Skeletal muscle tissue (tissue), 4 donors: Measurements from ENCODE around the gene CCAR1. TPM values are rescaled to one million over a fixed set of nuclear protein-coding genes. Genes with fewer than 3 reads are reported as not detected.
"Not testable (repeated sequence)": the region's sequence is repeated elsewhere in the genome, so short reads cannot be mapped to it uniquely, and the experiment has no call there.

Experiments used
- H3K27ac ChIP-seq: one replicate; pipeline ENCODE4 v1.7.0; 2013; ENCODE audit warnings: mild to moderate bottlenecking, low read depth, low read length, inconsistent platforms
- H3K27me3 ChIP-seq, 3 donors: one replicate each; pipeline ENCODE4 v1.7.0; 2013; ENCODE audit warnings: low read length in 3 of 3; ENCODE audit not compliant: control insufficient read depth in 3 of 3, insufficient read depth in 3 of 3
- H3K36me3 ChIP-seq, 3 donors: one replicate each; pipeline ENCODE4 v1.7.0; 2013; ENCODE audit warnings: low read length in 3 of 3; ENCODE audit not compliant: control insufficient read depth in 3 of 3, insufficient read depth in 3 of 3
- H3K4me1 ChIP-seq, 3 donors: one replicate each; pipeline ENCODE4 v1.7.0; 2013; ENCODE audit warnings: low read length in 3 of 3, mild to moderate bottlenecking in 3 of 3; ENCODE audit not compliant: control insufficient read depth in 3 of 3, insufficient read depth in 3 of 3
- H3K4me3 ChIP-seq, 3 donors: one replicate each; pipeline ENCODE4 v1.7.0; 2013; ENCODE audit warnings: low read length in 3 of 3
- H3K9ac ChIP-seq, 3 donors: one replicate each; pipeline ENCODE4 v1.7.0; 2013; ENCODE audit warnings: low read length in 3 of 3, mild to moderate bottlenecking in 3 of 3, moderate library complexity in 2 of 3, low read depth in 1 of 3
- H3K9me3 ChIP-seq, 3 donors: one replicate each; pipeline ENCODE4 v1.7.0; 2013; ENCODE audit warnings: low read length in 3 of 3; ENCODE audit not compliant: control insufficient read depth in 3 of 3
- total RNA-seq: library from RNA; depleted of rRNA; stranded (reverse); fragments of >200 nt; gene quantifications from one replicate; pipeline ENCODE4 v1.2.3, GENCODE V29; 2014
- donor health status: Osteomylitis.

CCAR1 gene
- total RNA-seq, 1 donor from 2014 or later: 17.2 TPM

DNA sequence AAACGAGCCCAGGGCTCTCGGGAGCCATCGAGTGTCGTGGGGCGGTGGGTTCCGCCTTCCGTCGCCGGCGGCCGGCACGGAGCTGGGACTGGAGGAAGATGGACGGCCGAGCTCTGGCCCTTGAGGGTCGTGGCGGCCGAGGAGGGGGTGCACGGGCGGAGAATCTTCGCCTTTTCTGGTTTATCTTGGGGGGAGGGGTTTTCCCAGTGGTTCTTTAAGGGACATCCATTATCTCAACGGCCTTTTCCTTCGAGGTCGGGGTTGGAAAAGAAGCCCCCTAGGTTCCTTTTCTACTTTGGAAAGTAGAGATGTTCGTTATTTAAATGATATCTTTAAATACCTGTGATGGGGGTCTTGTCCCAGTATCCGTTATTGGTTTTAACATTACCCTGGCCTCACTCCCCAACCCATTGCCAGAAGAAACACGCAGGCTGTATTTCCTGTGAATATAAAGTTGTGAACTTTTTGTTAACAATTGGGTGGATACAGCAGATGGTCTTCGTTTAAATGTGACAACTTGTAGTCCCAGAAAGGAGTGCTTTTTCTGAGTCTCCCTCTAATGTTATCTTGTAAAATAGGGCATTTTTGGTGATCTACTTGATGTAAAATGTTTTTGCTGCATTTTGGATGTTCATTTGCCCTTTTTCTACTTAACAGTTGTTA is 765 bp downstream of the CCAR1 start:
- H3K36me3 ChIP-seq: peaks cover 14 to 18% (median 15%) of the 10 kb centered on the region in 3 donors

DNA sequence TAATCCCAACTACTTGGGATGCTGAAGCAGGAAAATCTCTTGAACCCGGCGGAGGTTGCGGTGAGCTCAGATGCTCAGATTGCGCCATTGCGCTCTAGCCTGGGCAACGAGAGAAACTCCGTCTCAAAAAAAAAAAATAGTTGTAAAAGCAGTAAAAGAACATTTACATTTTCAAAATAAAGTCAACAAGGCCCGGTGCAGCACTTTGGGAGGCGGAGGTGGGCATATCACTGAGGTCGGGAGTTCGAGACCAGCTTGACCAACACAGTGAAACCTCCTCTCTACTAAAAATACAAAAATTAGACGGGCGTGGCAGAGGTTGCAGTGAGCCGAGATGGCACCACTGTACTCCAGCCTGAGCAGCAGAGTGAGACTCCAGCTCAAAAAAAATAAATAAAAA is 4.0 kb downstream of the CCAR1 start:
- H3K36me3 ChIP-seq: peaks cover 16 to 28% (median 23%) of the 10 kb centered on the region in 3 donors
- no peak overlapping the region for H3K4me3 ChIP-seq
- H3K4me1 ChIP-seq: peaks cover 6 to 8% (median 8%) of the 10 kb centered on the region in 3 donors
- H3K27me3 ChIP-seq: no peaks in the 10 kb centered on the region
- H3K9ac ChIP-seq: no peak overlapping the region
- H3K27ac ChIP-seq: no peak overlapping the region
- H3K9me3 ChIP-seq: no peaks in the 10 kb centered on the region

More for the DNA sequence above, 765 bp downstream of the CCAR1 start:
- Histone ChIP-seq H3K4me1 (peaks cover 6 to 8% (median 8%) of the 10 kb centered on the region in 3 donors), H3K4me3 (peak overlapping the region; percentile 84 to 90 (median 89)), H3K27me3 (no peaks in the 10 kb centered on the region), H3K9me3 (no peaks in the 10 kb centered on the region), H3K9ac (peak overlapping the region; percentile 92 to 98 (median 95)), H3K27ac (peak overlapping the region; percentile 98)

DNA sequence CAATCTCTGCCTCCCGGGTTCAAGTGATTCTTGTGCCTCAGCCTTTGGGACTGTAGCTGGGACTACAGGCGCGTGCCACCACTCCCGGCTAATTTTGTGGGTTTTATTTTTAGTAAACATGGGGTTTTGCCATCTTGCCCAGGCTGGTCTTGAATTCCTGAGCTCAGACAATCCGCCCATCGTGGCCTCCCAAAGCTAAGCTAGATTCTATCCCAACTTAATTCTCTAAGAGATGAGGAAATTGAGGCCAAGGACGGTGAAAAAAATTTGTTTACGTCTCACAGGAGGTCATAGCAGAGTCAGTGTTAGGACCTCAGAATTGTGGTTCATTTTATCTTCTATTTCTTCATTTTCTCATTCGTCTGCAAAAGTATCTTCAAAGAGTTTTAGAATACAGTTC is 6.1 kb downstream of the CCAR1 start:
- no peak overlapping the region for H3K9ac ChIP-seq
- H3K4me1 ChIP-seq: peaks cover 5 to 6% (median 6%) of the 10 kb centered on the region in 3 donors
- H3K9me3 ChIP-seq: no peaks in the 10 kb centered on the region
- no peak overlapping the region for H3K4me3 ChIP-seq
- peaks cover 26 to 41% (median 36%) of the 10 kb centered on the region in 3 donors for H3K36me3 ChIP-seq
- no peaks in the 10 kb centered on the region for H3K27me3 ChIP-seq
- no peak overlapping the region for H3K27ac ChIP-seq

DNA sequence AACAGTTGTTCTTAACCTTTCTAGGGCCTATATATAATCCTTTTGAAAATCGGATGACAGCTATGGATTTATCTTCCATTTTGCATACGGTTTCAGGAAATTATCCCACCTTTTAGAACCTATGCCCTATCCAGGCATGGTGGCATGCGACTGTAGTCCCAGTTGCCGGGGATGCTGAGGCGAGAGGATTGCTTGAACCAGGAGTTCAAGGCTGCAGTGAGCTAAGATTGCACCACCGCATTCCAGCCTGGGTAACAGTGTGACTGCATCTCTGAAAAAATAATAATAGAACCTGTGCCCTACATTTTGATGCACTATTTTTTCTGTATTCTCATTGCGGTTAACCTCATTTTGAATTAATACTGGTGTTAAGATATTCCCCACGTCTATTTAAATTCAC is 11.6 kb downstream of the CCAR1 start:
- H3K4me3 ChIP-seq: no peak overlapping the region
- H3K9ac ChIP-seq: no peak overlapping the region
- H3K27me3 ChIP-seq: no peaks in the 10 kb centered on the region
- no peaks in the 10 kb centered on the region for H3K9me3 ChIP-seq
- no peaks in the 10 kb centered on the region for H3K4me1 ChIP-seq
- peaks cover 33 to 56% (median 44%) of the 10 kb centered on the region in 3 donors for H3K36me3 ChIP-seq
- H3K27ac ChIP-seq: no peak overlapping the region

DNA sequence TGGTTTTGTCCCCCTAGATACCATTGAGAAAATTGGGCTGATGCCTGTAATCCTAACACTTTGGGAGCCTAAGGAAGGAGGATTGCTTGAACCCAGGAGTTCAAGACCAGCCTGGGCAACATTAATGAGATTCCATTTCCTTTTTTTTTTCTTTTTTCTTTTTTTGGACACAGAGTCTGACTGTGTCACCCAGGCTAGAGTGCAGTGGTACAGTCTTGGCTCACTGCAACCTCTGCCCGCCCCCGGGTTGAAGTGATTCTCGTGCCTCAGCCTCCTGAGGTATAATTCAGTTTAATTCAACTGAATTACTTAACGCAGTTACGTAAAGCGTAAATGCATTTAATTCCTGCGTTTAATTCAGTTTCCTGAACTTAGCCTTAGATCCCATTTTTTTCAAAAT is 13.3 kb downstream of the CCAR1 start:
- H3K4me3 ChIP-seq: no peak overlapping the region
- no peak overlapping the region for H3K27ac ChIP-seq
- no peaks in the 10 kb centered on the region for H3K4me1 ChIP-seq
- H3K36me3 ChIP-seq: peaks cover 39 to 52% (median 50%) of the 10 kb centered on the region in 3 donors
- no peaks in the 10 kb centered on the region for H3K27me3 ChIP-seq
- H3K9ac ChIP-seq: no peak overlapping the region
- H3K9me3 ChIP-seq: no peaks in the 10 kb centered on the region

DNA sequence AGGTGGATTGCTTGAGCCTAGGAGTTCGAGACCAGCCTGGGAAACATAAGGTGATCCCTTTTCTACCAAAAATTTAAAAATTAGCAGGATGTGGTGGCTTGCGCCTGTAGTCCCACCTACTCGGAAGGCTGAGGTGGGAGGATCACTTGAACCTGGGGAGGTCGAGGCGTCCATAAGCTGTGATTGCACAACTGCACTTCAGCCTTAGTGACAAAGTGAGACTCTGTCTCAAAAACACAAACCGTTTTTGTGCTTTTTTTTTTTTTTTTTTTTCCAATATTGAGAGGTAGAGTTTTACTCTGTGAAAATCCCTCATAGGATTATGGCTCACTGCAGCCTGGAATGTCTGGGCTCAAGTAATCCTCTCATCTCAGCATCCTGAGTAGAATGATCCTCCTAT is 14.1 kb downstream of the CCAR1 start:
- Histone ChIP-seq H3K27ac (no peak overlapping the region), H3K9me3 (no peaks in the 10 kb centered on the region), H3K9ac (no peak overlapping the region), H3K27me3 (no peaks in the 10 kb centered on the region), H3K4me3 (no peak overlapping the region), H3K4me1 (no peaks in the 10 kb centered on the region), H3K36me3 (peaks cover 39 to 57% (median 55%) of the 10 kb centered on the region in 3 donors)

DNA sequence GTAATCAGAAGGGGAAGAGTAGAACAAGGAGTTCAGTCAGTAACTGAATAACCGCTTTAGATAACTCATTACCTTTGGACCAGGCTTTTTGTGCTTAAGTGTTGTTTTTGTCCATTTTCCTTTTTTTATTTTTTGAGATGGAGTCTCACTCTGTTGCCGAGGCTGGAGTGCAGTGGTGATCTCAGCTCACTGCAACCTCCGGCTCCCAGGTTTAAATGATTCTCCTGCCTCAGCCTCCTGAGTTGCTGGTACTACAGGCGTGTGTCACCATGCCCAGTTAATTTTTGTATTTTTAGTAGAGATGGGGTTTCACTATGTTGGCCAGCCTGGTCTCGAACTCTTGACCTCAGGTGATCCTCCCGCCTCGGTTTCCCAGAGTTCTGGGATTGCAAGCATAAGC is 14.7 kb downstream of the CCAR1 start:
- H3K9me3 ChIP-seq, H3K27ac ChIP-seq, H3K4me1 ChIP-seq, H3K9ac ChIP-seq, H3K4me3 ChIP-seq, H3K27me3 ChIP-seq: not testable (repeated sequence)
- peaks cover 38 to 55% (median 52%) of the 10 kb centered on the region in 3 donors for H3K36me3 ChIP-seq

DNA sequence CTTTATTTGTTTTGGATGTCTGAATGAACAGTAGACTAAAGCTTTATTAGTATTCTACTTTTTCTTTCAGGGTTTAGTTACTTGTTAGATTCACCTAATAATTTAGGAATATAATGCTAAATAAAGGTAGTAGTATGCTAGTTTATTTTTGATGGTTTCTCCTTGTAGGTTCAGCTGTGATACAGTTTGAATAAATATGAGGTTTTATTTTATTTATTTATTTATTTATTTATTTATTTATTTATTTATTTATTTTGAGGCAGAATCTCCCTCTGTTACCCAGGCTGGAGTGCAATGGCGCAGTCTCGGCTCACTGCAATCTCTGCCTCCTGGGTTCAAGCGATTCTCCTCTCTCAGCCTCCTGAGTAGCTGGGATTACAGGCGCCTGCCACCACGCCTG is 19.6 kb downstream of the CCAR1 start:
- H3K4me1 ChIP-seq, H3K9me3 ChIP-seq, H3K27ac ChIP-seq, H3K27me3 ChIP-seq, H3K9ac ChIP-seq, H3K4me3 ChIP-seq: not testable (repeated sequence)
- H3K36me3 ChIP-seq: peaks cover 31 to 53% (median 47%) of the 10 kb centered on the region in 3 donors

DNA sequence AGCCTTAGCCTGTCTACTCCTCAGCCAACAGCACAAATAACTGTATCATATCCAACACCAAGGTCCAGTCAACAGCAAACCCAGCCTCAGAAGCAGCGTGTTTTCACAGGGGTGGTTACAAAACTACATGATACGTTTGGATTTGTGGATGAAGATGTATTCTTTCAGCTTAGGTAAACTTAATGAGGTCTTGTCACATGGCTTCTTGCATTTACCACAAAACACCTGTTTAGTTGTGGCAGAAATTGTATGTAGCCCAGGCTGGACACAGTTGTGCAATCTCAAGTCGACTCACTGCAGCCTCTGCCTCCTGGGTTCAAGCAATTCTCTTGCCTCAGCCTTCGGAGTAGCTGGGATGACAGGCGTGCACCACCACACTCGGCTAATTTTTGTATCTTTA is 21.4 kb downstream of the CCAR1 start:
- Histone ChIP-seq H3K4me1 (no peaks in the 10 kb centered on the region), H3K4me3 (no peak overlapping the region), H3K9me3 (no peaks in the 10 kb centered on the region), H3K36me3 (peaks cover 26 to 46% (median 44%) of the 10 kb centered on the region in 3 donors), H3K27ac (no peak overlapping the region), H3K9ac (no peak overlapping the region), H3K27me3 (no peaks in the 10 kb centered on the region)

DNA sequence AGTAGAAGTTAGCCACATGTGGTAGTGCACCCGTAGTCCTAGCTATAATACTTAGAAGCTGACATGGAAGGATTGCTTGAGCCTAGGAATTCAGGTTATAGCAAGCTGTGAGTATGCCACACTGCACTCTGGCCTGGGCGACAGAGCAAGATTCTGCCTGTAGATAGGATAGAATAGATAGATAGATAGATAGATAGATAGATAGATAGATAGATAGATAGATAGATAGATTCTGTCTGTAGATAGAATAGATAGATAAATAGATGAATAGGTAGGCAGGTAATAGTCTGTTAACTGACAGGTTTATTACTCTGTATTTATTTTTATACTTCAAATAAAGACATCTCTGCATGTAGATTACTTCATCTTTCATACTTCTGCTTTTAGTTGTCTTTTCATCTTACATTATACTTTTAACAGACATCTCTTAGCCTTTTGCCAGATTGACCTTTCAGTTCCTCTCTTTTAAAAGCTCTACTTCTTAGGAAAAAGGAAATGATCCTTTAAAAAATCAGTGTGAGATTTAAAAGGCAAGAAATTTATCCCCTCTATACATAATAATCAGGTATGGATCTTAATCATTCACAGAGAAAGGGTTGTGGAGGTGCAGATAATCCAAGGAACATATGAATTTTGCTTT is 31.8 kb downstream of the CCAR1 start:
- H3K4me1 ChIP-seq: no peaks in the 10 kb centered on the region
- H3K36me3 ChIP-seq: peaks cover 56 to 95% (median 78%) of the 10 kb centered on the region in 3 donors
- no peak overlapping the region for H3K27ac ChIP-seq
- no peak overlapping the region for H3K4me3 ChIP-seq
- no peaks in the 10 kb centered on the region for H3K9me3 ChIP-seq
- no peak overlapping the region for H3K9ac ChIP-seq
- no peaks in the 10 kb centered on the region for H3K27me3 ChIP-seq
